GM12873 (cell line): Measurements from ENCODE around the gene ADARB1.

Experiments used
- TF ChIP-seq, protein P1 (sequence below): IDR thresholded peaks from 2 replicates; pipeline ENCODE4 v1.5.1; 2012; ENCODE audit warnings: low read depth, mild to moderate bottlenecking, moderate library complexity, low read length, control low read depth; ENCODE audit not compliant: insufficient read depth; ENCODE audit errors: missing control alignments

The ADARB1 gene

DNA sequence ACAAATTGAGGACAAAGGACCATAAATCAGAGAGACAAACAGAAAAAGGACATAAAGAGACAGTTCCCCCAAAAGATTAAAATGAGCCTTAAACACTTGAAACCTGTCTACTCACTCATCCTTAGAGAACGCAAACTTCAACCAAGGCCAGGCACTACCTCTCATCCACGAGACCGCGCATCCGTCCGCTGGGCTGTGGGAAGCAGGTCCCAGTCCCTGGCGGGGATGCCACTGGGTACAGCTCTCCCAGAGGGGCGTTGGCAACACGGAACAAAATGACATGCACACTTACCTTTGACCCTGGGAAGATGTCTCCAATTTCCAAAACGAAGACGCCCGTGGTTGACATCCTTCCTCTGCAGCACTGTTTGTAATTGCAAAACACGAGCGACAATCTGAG, 16.5 kb upstream of the ADARB1 start:
- TF ChIP-seq, protein P1, sequence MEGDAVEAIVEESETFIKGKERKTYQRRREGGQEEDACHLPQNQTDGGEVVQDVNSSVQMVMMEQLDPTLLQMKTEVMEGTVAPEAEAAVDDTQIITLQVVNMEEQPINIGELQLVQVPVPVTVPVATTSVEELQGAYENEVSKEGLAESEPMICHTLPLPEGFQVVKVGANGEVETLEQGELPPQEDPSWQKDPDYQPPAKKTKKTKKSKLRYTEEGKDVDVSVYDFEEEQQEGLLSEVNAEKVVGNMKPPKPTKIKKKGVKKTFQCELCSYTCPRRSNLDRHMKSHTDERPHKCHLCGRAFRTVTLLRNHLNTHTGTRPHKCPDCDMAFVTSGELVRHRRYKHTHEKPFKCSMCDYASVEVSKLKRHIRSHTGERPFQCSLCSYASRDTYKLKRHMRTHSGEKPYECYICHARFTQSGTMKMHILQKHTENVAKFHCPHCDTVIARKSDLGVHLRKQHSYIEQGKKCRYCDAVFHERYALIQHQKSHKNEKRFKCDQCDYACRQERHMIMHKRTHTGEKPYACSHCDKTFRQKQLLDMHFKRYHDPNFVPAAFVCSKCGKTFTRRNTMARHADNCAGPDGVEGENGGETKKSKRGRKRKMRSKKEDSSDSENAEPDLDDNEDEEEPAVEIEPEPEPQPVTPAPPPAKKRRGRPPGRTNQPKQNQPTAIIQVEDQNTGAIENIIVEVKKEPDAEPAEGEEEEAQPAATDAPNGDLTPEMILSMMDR, result no peak

DNA sequence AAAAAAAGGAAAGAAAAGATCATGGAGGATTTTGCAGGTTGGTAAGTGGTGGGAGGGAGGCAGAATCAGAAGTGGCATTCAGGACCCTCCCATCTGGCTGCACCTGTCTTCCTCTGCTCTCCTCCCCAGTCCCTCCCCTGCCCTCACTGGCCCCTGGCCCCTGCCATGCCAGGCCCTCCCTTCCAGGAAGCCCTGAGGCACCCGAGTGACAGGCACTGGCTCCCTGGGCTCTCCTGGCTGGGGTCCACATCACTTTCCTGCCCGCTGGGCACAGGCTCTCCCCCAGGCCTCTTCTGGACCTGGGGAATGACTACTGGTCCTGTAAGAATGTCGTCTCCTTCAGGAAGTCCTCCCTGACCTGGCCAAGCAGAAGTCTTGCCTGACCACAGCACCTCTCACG, 15.3 kb upstream of the ADARB1 start:
- TF ChIP-seq, protein P1, result no peak

DNA sequence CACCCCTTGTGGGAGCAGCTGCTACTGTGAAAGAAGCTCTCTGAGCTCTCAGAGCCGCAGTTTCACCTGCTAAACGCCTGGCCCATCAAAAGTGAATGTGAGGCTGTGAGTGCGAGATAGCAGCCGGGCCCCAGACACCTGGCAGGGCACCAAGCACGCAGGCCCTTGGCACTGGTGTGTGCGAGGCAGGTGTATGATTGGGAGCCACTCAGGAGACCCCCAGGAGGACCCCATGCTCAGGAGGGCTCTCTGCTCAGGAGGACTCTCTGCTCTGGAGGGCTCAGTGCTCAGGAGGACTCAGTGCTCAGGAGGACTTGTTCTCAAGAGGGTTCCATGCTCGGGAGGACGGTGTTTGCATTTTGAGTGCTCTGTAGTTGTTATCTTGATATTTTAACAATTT, 14.3 kb upstream of the ADARB1 start:
- TF ChIP-seq, protein P1, result no peak

DNA sequence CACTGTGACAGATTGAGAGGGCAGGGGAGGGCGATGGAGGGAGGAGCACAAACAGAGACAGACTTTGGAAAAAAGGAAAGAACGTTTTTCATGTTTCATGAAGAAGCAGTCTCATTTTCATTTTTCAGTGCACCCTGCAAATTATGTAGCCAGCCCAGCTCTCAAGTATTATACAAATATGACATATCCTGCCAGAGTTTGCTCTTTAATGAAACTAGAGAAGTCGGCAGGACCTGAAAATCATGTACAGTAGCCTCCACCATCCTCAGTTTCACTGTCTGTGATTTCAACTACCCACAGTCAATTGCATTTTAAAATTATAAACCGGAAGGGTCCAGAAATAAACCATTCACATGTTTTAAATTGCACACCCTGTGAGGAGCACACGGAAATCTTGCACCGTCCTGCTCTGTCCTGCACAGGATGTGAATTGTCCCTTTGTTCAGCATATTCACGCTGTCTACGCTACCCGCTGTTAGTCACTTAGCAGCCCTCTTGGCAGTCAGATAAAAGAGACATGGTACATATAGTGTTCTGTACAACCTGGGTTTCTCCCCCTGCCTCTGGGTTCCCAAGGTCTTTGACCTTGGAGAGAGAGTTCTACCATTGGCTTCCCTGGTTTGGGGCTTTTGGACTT, 13.6 kb upstream of the ADARB1 start:
- TF ChIP-seq, protein P1, result no peak

DNA sequence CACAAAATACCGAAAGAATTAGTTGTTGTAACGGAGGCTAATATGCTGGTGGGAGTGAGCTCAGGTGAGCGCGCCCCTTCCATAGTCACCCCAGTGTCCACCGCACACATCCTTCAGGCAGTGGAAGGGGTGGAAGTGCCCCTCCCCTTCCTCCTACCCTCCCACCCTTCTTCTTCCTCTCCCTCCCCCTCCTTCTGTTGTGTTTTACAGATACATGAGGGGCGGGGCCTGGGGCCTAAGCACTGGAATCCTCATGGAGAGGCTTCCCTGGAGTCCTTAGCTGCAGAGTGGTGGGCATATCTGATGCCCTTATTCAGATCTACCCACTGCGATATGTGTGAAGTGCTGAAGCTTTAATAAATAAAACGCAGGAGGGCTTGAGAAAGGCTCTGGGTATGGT, 10.3 kb upstream of the ADARB1 start:
- TF ChIP-seq, protein P1, result no peak

DNA sequence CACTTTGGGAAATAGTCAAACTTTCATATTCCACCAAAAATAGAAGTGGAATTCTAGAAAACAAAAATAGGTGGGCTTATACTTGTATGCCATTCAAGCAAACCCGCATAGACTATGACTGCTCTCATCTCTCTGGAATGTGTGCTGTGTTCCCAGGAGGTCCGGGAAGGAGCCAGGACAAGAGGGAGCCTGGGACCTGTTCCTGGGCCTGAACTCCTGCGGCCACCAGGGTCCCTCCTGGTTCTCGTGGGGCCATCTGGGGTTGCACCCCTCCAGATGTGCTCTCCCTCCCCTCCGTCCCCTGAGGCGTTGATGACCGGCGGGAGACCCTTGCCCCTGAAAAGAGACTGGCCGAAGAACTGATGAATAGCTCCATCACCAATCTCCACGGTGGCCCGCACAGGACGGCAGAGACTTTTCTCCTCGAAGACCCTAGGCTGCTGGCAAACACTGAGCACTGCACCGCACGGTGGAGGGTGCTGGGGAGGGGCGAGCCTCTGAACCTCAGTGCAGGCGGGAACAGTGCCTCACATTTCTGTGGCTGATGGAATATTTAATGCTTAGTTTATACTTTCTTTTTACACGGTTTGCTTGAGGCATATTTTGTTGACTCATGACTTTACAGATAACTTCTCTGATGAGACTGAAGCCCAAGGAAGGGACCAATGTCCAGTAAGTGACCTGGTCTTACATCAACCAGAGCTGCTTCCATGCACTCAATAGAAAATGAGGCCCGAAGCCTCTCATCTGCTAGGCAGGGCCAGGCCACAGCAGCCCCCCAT, 9.6 kb upstream of the ADARB1 start:
- TF ChIP-seq, protein P1, result no peak

DNA sequence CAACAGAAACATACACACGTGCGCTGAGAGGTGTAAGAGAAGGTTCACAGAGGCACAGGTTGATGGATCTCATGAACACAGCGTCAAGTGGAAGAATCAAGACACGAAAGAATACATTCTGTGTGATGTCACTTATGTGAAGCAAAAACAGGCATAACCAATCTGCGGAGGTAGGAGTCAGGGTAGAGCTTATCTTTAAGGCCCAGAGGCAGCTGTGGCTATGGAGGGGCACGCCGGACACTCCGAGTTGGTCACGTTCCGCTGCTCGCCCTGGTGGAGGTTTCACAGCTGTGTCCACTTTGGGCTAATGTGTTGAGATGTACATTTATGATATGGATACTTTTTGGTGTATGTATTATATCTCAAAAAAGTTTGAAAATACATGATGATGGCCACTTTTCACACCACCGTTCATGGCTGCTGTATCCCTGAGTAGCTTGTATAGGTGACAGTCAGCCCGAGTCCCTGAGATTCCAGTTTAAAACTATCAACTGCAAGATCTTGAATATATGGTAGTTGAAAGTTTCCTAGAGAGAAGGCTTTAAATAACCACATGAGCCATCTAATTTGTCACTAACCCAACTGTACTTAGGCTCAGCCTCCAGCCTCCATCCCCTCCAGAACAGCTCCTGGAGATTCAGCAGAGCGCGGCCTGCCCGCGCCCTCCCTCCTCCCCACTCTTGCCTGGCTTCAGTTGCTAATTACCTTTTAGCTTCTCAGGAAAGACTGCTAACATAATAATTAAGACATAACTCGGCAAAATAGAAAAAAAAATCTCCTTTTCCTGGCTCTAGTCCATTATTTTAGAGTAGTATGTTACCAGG, 6.7 kb upstream of the ADARB1 start:
- TF ChIP-seq, protein P1, result no peak
